Activated naive CD8-positive, alpha-beta T cell treated with anti-CD3 and anti-CD28 coated beads for 36 hours (primary cell): ENCODE measurements around the gene DDHD1. TPM values are rescaled to one million over a fixed set of nuclear protein-coding genes. Genes with fewer than 3 reads are reported as not detected.
A peak's percentile ranks its signal among the peaks of the same experiment; 100 is the strongest.
"Not testable (repeated sequence)": the region's sequence is repeated elsewhere in the genome, so short reads cannot be mapped to it uniquely, and the experiment has no call there.

Source experiments
- DNase-seq: peaks from one replicate; pipeline ENCODE4 v3.0.0; 2021
- H3K27ac Mint-ChIP-seq: one replicate; pipeline ENCODE4 v1.8.0; 2022; ENCODE audit warnings: mild to moderate bottlenecking, moderate library complexity, mixed read lengths
- H3K27me3 Mint-ChIP-seq: one replicate; pipeline ENCODE4 v1.8.0; 2022; ENCODE audit warnings: mild to moderate bottlenecking, mixed read lengths
- H3K36me3 Mint-ChIP-seq: one replicate; pipeline ENCODE4 v1.8.0; 2021; ENCODE audit warnings: mild to moderate bottlenecking, mixed read lengths
- H3K4me1 Mint-ChIP-seq: one replicate; pipeline ENCODE4 v1.8.0; 2021; ENCODE audit warnings: mixed read lengths
- H3K4me3 Mint-ChIP-seq: one replicate; pipeline ENCODE4 v1.8.0; 2022; ENCODE audit warnings: mild to moderate bottlenecking, moderate library complexity, mixed read lengths
- H3K9me3 Mint-ChIP-seq: one replicate; pipeline ENCODE4 v1.8.0; 2022; ENCODE audit warnings: mixed read lengths
- total RNA-seq, 2 experiments: library from RNA; stranded (reverse); gene quantifications; one replicate each; pipeline ENCODE4 v1.2.3, GENCODE V29; 2021

DDHD1 gene
- total RNA-seq: 10 to 100 TPM; 29.2 to 34.7 TPM

DNA sequence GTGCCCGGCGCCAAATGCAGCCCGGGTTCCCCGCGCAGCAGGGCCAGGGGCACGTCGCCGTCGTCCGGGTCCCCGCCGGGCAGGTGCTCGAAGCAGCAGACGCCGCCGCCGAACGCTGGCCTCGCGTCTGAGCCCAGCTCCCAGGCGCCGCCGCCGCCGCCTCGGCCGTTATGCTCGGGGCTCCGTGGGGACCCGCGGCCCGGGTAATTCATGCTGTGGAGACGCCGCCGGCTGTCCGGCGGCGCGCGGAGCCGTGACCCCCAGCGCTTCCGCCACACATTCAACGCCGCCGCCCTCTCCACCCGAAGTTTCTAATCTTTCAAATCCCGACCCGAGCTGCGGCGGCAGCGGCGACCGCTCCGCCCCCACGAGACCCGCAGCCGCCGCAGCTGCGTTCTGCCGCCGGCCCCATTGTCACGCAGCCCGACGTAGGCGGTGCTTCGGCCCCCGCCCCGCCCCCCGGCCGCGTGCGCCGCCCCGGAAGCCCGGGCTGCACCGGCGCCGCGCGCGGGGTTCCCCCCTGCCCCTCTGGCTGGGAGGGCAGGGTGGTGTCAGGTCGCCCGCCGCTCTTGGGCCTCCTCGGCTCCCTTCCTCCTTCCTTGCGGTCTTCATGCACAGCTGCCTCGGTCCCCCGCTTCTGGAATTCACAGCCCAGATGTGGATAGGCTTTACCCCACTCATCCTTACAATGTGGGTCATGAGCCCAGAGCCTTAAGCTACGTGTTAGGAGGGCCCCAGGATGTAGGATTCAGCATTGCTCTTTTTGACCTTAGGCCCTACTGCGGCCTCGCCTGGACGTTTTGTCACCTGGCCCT, at the start of gene DDHD1:
DDHD1 (minus strand) TSS at position 437 of the 815 bp plus-strand sequence; CDS start at position 212, 225 bp downstream.
- peak; percentile 88 for DNase-seq
- peak within 1 kb of the TSS; percentile 100 for H3K4me3 Mint-ChIP-seq
- H3K27me3 Mint-ChIP-seq: peaks cover 4% of the 10 kb centered on the region
- peak within 1 kb of the TSS; percentile 99 for H3K27ac Mint-ChIP-seq
- H3K4me1 Mint-ChIP-seq: peaks cover 34% of the 10 kb centered on the region
- H3K36me3 Mint-ChIP-seq: peaks cover 30% of the 10 kb centered on the region
- H3K9me3 Mint-ChIP-seq: peaks cover 2% of the 10 kb centered on the region

- Mint-ChIP-seq H3K36me3 (peaks cover 5% of the 10 kb centered on the region), H3K9me3 (peaks cover 3% of the 10 kb centered on the region), H3K27me3 (no peaks in the 10 kb centered on the region), H3K4me3 (no peak overlapping the region), H3K4me1 (peaks cover 11% of the 10 kb centered on the region), H3K27ac (no peak overlapping the region)
- DNase-seq: no peak
These were observed 42.8 kb upstream of the DDHD1 start for GRCh38 chr14:53195949-53196348.

DNA sequence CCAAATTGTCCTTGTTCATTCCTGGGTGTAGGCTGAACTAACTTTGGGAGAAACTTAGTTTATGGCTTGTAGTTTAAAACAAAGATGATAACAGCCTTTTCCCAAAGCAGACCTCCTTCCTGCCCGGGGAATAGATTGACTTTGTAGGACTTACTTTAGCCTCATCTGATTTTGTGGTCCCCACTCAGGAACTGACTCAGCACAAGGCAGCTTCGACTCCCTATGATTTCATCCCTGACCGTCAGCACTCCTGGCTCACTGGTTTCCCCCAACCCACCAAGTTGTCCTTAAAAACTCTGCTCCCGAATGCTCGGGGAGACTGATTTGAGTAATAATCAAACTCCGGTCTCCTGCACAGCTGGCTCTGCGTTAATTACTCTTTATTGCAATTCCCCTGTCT, 40.1 kb upstream of the DDHD1 start:
- H3K4me3 Mint-ChIP-seq: no peak overlapping the region
- no peaks in the 10 kb centered on the region for H3K27me3 Mint-ChIP-seq
- no peaks in the 10 kb centered on the region for H3K9me3 Mint-ChIP-seq
- DNase-seq: no peak
- H3K36me3 Mint-ChIP-seq: no peaks in the 10 kb centered on the region
- no peak overlapping the region for H3K27ac Mint-ChIP-seq
- H3K4me1 Mint-ChIP-seq: peaks cover 13% of the 10 kb centered on the region

DNA sequence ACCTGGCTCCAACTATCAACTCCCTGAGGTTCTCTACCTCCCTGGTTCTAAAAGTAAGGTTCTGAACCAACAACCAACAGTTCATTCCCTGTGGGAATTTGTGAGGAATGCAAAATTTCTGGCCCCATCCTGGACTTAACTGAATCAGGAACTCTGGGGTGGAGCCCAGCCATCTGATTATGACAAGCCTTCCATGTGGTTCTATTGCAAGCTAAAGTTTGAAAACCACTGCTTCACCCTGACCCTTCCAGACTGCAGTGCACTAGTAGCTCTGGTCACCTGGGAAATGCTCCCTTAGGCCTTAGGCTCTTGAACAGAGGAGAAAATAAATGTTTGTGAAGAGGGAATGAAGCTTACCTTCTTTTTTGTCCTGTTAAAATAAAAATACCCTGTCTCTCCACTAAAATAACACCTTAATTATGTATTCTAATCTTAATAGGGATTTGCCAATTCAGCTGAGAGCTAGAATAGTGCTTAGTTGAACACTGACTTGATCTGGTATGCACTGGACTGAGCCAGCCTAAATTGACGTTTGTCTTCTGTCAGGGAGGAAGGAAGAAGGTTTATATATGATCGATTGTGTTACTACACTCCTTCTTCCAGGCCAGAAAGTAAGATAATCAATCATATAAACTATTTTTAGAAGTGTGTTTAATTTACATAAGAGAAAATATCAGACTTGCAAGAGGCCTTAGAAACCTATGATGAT, 39.1 kb upstream of the DDHD1 start:
- H3K27ac Mint-ChIP-seq: no peak overlapping the region
- DNase-seq: no peak
- H3K36me3 Mint-ChIP-seq: no peaks in the 10 kb centered on the region
- H3K4me3 Mint-ChIP-seq: no peak overlapping the region
- H3K27me3 Mint-ChIP-seq: no peaks in the 10 kb centered on the region
- H3K9me3 Mint-ChIP-seq: no peaks in the 10 kb centered on the region
- peaks cover 13% of the 10 kb centered on the region for H3K4me1 Mint-ChIP-seq

DNA sequence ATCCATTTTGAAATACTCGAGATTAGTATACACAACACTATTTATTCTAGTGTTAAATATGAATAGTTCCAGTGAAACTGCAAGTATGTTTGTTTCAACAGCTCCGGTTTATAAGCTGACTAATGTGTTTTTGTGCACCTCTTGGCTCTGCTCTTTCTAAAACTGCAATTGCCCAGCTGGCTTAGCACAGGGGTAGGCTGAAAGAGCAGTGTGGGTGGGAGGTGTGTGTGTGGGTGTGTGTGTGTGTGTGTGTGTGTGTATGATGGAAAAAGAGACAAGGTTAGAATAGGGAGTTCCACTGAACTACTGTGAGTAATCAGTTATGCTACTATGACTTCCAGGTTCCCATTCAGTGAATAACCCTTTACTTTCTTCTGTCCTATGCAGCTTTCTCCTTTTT, 37.8 kb upstream of the DDHD1 start:
- H3K36me3 Mint-ChIP-seq: no peaks in the 10 kb centered on the region
- DNase-seq: peak; percentile 43
- no peak overlapping the region for H3K4me3 Mint-ChIP-seq

DNA sequence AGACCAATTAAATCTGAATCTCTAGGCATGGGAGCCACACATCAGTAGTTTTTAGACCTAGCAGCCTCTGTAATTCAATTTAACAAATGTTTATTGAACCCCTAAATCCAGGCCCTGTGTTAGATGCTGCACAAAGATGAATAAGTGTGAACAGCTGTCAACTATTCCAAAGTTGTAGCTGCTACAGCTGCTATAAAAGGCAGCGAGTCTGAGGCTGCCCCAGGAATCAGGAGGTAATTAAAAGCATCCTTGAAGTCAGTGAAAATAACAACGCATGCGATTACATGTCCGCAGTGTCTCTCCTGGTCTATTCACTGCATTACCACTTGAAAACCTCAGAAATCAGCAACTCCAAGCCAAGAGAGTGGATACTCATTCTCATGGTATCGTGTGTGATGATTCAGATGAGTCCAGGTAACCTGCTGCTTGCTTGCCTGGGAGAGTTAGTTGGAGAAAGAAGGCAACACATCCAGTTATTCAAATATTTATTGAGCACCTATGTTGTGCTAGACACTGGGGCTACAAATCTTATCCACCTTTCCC, 34.9 kb upstream of the DDHD1 start:
- H3K27ac Mint-ChIP-seq: no peak overlapping the region
- H3K4me3 Mint-ChIP-seq: no peak overlapping the region
- peaks cover 21% of the 10 kb centered on the region for H3K4me1 Mint-ChIP-seq

More for the DNA sequence above, 37.8 kb upstream of the DDHD1 start:
- no peaks in the 10 kb centered on the region for H3K9me3 Mint-ChIP-seq
- H3K27ac Mint-ChIP-seq: peak overlapping the region; percentile 71
- no peaks in the 10 kb centered on the region for H3K27me3 Mint-ChIP-seq
- H3K4me1 Mint-ChIP-seq: peaks cover 13% of the 10 kb centered on the region

GRCh38 chr14:53186532-53186931, 33.4 kb upstream of the DDHD1 start:
- Mint-ChIP-seq H3K4me1 (peaks cover 15% of the 10 kb centered on the region), H3K27ac (no peak overlapping the region), H3K9me3 (peaks cover under 1% of the 10 kb centered on the region), H3K4me3 (no peak overlapping the region), H3K27me3 (no peaks in the 10 kb centered on the region), H3K36me3 (peaks cover 3% of the 10 kb centered on the region)
- no peak for DNase-seq

More for the DNA sequence above, 34.9 kb upstream of the DDHD1 start:
- no peaks in the 10 kb centered on the region for H3K36me3 Mint-ChIP-seq
- no peak for DNase-seq
- no peaks in the 10 kb centered on the region for H3K9me3 Mint-ChIP-seq
- H3K27me3 Mint-ChIP-seq: no peaks in the 10 kb centered on the region

DNA sequence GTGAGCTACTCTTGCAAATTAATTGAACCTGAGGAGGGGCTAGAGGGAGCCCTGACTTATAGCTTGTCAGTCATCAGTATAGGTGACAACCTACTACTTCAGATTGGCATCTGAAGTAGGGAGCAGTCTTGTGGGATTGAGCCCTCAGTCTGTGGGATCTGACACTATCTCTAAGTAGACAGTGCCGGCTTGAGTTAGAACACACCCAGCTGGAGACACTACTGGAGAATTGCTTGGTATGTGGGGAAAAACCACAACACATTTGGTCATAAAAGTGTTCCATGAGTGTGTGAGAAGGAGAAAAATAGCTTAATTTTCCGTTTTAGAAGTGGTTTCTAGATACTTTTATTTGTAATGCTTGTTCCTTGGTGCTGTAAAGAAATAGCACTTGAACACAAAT, 30.5 kb upstream of the DDHD1 start:
- peaks cover 22% of the 10 kb centered on the region for H3K4me1 Mint-ChIP-seq
- H3K4me3 Mint-ChIP-seq: no peak overlapping the region
- H3K9me3 Mint-ChIP-seq: peaks cover 7% of the 10 kb centered on the region
- no peak overlapping the region for H3K27ac Mint-ChIP-seq
- no peaks in the 10 kb centered on the region for H3K27me3 Mint-ChIP-seq
- no peak for DNase-seq
- H3K36me3 Mint-ChIP-seq: peaks cover 11% of the 10 kb centered on the region

DNA sequence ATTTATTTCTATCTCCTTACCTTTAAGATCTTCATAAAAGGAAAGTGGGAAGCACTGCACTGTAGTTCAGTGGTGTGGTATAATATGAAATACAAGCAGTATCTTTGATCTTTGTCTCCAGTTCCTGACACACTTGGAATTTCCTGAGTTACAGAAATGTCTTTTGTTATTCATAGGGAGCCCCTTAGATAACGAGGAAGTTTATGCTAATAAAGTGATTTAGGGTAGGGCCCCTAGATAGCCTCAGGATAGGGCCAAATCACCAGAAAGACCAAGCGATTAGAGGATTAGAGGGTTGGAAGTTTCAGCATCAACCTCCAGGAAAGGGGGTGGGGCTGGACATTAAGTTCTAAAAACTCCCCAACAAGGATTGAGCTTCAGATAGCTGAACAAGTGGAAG, 29.9 kb upstream of the DDHD1 start:
- H3K4me3 Mint-ChIP-seq: no peak overlapping the region
- H3K9me3 Mint-ChIP-seq: peaks cover 7% of the 10 kb centered on the region
- H3K27me3 Mint-ChIP-seq: no peaks in the 10 kb centered on the region
- H3K4me1 Mint-ChIP-seq: peaks cover 22% of the 10 kb centered on the region
- no peak for DNase-seq
- H3K27ac Mint-ChIP-seq: no peak overlapping the region
- H3K36me3 Mint-ChIP-seq: peaks cover 11% of the 10 kb centered on the region

DNA sequence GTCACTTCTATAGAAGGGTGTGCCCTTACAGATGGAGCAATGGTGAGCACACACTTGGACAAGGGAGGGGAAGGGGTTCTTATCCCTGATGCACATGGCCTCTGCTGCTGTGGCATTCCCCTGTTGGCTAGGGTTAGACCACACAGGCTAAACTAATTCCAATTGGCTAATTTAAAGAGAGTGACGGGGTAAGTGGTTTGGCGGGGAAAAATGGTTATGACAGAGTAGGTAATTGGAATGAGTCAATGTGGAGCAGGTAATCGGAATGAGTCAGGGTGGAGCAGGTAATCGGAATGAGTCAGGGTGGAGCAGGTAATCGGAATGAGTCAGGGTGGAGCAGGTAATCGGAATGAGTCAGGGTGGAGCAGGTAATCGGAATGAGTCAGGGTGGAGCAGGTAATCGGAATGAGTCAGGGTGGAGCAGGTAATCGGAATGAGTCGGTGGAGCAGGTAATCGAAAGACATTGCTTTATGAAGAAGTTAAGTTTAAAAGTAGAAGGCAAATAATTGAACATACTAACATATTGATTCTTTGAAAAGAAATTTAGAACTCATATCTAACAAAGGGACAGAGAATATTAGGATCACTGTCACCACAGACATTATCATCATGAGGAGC, 28.4 kb upstream of the DDHD1 start:
- Mint-ChIP-seq H3K4me1 (peaks cover 22% of the 10 kb centered on the region), H3K36me3 (peaks cover 11% of the 10 kb centered on the region)
- H3K27me3 Mint-ChIP-seq, DNase-seq, H3K4me3 Mint-ChIP-seq, H3K27ac Mint-ChIP-seq, H3K9me3 Mint-ChIP-seq: not testable (repeated sequence)

DNA sequence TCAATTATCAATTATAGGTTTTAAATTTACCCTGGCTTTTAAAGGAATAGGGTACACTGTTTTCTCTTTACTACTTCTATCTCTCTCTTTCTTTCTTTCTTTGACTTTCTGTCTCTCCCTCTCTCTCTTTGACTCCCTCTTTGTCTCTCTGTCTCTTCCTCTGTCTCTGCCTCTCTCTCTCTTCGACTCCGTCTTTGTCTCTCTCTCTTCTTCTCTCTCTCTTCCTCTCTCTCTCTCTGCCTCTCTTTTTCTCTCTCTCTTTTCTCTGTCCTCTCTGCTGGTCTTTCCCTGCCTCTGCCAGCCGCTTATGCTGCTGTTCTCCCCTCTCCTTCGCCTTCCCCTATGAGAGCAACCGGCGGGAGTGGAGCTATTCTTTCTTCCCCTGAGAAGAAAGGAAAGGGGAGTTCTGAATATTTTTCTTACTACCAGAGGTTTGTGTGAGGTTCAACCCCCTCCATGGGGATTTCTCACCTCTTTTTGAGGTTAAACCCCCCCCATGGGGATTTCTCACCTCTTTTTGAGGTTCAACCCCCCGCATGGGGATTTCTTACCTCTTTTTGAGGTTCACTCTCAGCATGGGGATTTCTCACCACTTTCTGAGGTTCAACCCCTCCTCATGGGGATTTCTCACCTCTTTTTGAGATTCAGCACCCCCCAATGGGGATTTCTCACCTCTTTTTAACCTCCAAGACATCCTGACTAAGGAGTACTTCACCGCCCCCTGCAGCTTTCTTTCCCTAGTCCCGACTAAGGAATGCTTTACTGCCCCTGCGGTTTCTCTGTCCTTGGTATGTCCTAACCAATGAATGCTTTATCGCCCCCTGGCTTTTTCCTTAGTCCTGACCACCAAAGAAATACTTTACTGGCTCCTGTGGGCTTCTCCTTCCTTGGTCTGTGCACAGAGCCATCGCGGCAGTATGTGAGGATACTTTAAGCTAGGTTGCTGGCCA, 27.4 kb upstream of the DDHD1 start:
- H3K4me3 Mint-ChIP-seq: peak overlapping the region; percentile 38
- peaks cover 22% of the 10 kb centered on the region for H3K4me1 Mint-ChIP-seq
- H3K27me3 Mint-ChIP-seq: no peaks in the 10 kb centered on the region
- H3K36me3 Mint-ChIP-seq: peaks cover 11% of the 10 kb centered on the region
- peak; percentile 29 for DNase-seq
- H3K9me3 Mint-ChIP-seq: peaks cover 7% of the 10 kb centered on the region
- H3K27ac Mint-ChIP-seq: peak overlapping the region; percentile 38

- not testable (repeated sequence) for H3K27ac Mint-ChIP-seq, H3K9me3 Mint-ChIP-seq, H3K4me3 Mint-ChIP-seq, H3K27me3 Mint-ChIP-seq, DNase-seq
- H3K36me3 Mint-ChIP-seq: peaks cover 13% of the 10 kb centered on the region
- peaks cover 22% of the 10 kb centered on the region for H3K4me1 Mint-ChIP-seq
These were observed 26.4 kb upstream of the DDHD1 start for GRCh38 chr14:53179486-53180005.

GRCh38 chr14:53175375-53175774, 22.3 kb upstream of the DDHD1 start:
- Mint-ChIP-seq H3K27me3 (no peaks in the 10 kb centered on the region), H3K36me3 (peaks cover 6% of the 10 kb centered on the region), H3K4me1 (peaks cover 5% of the 10 kb centered on the region), H3K4me3 (no peak overlapping the region), H3K27ac (no peak overlapping the region), H3K9me3 (peaks cover 1% of the 10 kb centered on the region)
- no peak for DNase-seq

DNA sequence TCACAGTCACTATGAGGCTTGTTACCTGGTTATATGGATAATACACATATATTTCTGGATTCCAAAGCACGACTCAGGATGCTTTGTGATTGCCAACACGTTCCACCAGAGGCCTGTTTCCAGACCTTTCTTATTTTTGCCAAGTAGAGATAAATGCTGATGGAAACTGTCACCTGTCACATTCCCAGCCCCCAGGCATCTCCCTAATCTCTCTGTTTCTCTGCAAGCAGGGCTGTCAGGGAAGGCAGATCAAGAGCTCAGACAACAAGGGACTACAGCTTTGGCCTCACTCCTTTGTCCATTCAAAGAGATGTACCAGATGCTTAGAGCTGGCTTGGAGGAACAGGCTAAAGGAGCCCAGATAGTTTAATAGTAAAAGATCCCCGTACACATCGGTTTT, 21.8 kb upstream of the DDHD1 start:
- H3K4me1 Mint-ChIP-seq: peaks cover under 1% of the 10 kb centered on the region
- no peak for DNase-seq
- no peak overlapping the region for H3K27ac Mint-ChIP-seq
- peaks cover 4% of the 10 kb centered on the region for H3K36me3 Mint-ChIP-seq
- no peaks in the 10 kb centered on the region for H3K27me3 Mint-ChIP-seq
- no peak overlapping the region for H3K4me3 Mint-ChIP-seq
- H3K9me3 Mint-ChIP-seq: peaks cover 1% of the 10 kb centered on the region
